ENCODE results near the gene PEAR1. TPM values are rescaled to one million over a fixed set of nuclear protein-coding genes. Genes with fewer than 3 reads are reported as not detected.

Gene PEAR1
- polyA plus RNA-seq, 2 of the 4 experiments (the other 2 are of a cell fraction), result 1.7 to 5.0 TPM

DNA sequence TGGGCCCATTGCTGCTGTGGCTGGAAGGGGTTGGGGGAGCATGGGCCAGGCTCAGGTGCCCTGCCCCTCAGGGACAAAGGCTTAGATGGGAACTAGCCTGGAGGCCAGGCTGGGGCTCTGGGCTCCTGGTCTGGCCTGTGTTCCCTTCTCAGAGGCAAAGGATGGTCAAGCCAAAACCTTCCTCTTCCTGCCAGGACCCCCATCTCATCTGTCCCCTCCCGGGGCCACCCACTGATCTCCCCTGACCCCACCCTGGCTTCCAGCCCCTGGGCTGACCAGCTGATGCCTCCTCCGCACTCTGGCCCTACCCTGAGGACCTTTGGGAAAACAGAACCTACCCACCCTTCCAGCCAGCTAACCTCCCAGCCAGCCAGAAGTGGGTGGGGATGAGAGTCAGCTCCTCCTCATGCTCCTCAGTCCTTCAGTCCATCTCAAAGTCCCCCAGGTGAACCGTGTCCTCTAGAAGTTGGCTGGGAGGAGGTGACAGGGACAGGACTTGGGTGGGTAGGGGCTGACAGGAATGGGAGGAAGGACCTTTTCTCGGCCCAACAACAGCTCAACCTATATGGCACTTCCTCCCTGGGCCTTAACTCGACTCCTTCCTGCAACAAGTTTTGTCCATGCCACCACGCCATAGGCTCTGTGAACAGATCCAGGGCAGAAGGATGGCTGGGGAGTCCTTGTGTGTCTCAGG is 7.5 kb downstream of the PEAR1 start:
- CTCF ChIA-PET, result interaction anchor here (0.8 to 8.6 kb wide), 7 partner anchors 16 to 212 kb away, joined by 3 to 84 read pairs (median 5); partner anchors contain the start of genes INSRR, LRRC71 and NTRK1
- no peak for ATAC-seq
- WGBS (ENCODE audit: missing lambda C conversion rate), result 69% methylated on average over 6 of the region's 6 CpGs

DNA sequence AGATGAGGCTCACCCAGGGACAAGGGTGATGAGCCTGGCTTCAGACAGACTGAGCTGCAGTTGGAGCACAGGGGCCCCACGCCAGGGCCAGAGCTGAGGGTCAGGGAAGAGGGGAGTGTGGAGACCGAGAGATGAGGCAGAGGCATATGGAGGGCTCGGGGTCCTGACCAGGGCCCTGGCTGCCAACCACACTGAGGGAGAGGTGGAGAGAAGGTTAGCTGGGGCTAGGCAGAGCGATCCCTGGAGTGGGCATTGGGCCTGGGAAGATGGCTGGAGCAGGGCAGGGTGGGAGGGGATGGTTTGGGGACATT is 8.0 kb downstream of the PEAR1 start:
- Histone ChIP-seq H3K9me3 (no peaks in the 10 kb centered on the region), H3K27ac (peak overlapping the region in 1 of 2 experiments; percentile 93; a peak in 3 of 6 replicates), H3K4me2 (no peak overlapping the region), H3K4me1 (peaks cover 41% of the 10 kb centered on the region), H3K4me3 (no peak overlapping the region)
- WGBS (ENCODE audit: missing lambda C conversion rate), result 97% methylated on average over 3 of the region's 4 CpGs
- POLR2A ChIA-PET, result no interaction called here
- CTCF ChIA-PET, result interaction anchor here (0.8 to 8.6 kb wide), 6 partner anchors 21 to 212 kb away, joined by 3 to 84 read pairs (median 6); partner anchors contain the start of genes INSRR, LRRC71 and NTRK1
- FAIRE-seq (no peak), DNase-seq (ENCODE audit: low read depth in 1 of 2, low spot score in 1 of 2) (no peak), ATAC-seq (no peak)
- TF ChIP-seq HDAC2 (IDR thresholded peaks at IDR 0.05) (no peak), CHD2 (IDR thresholded peaks at IDR 0.05; ENCODE audit: low read length, partially characterized antibody) (no peak), FOSB (CRISPR knock-in tag; IDR thresholded peaks at IDR 0.05) (no peak), EP300 (IDR thresholded peaks at IDR 0.05) (no peak), POLR2A (IDR thresholded peaks at IDR 0.05; ENCODE audit: low read length) (no peak), KDM5A (IDR thresholded peaks at IDR 0.05) (no peak), JUNB (IDR thresholded peaks at IDR 0.05) (no peak), RARB (CRISPR knock-in tag; IDR thresholded peaks at IDR 0.05) (no peak), CBX8 (IDR thresholded peaks at IDR 0.05) (no peak), SMC3 (IDR thresholded peaks at IDR 0.05) (no peak), NFE2L2 (conservative IDR thresholded peaks at IDR 0.05; ENCODE audit: low read length) (no peak)
- TF ChIP-seq, protein P1, sequence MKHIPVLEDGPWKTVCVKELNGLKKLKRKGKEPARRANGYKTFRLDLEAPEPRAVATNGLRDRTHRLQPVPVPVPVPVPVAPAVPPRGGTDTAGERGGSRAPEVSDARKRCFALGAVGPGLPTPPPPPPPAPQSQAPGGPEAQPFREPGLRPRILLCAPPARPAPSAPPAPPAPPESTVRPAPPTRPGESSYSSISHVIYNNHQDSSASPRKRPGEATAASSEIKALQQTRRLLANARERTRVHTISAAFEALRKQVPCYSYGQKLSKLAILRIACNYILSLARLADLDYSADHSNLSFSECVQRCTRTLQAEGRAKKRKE (CRISPR knock-in tag; IDR thresholded peaks at IDR 0.05; ENCODE audit: low read depth), result no peak
- TF ChIP-seq, protein P2, sequence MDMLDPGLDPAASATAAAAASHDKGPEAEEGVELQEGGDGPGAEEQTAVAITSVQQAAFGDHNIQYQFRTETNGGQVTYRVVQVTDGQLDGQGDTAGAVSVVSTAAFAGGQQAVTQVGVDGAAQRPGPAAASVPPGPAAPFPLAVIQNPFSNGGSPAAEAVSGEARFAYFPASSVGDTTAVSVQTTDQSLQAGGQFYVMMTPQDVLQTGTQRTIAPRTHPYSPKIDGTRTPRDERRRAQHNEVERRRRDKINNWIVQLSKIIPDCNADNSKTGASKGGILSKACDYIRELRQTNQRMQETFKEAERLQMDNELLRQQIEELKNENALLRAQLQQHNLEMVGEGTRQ (IDR thresholded peaks at IDR 0.05), result no peak
- TF ChIP-seq, protein P3, sequence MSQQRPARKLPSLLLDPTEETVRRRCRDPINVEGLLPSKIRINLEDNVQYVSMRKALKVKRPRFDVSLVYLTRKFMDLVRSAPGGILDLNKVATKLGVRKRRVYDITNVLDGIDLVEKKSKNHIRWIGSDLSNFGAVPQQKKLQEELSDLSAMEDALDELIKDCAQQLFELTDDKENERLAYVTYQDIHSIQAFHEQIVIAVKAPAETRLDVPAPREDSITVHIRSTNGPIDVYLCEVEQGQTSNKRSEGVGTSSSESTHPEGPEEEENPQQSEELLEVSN (IDR thresholded peaks at IDR 0.05; ENCODE audit: borderline replicate concordance, low read depth), result no peak

More for the DNA sequence above, 7.5 kb downstream of the PEAR1 start:
- POLR2A ChIA-PET, result no interaction called here
- Histone ChIP-seq H3K4me1 (peaks cover 46% of the 10 kb centered on the region), H3K4me2 (no peak overlapping the region), H3K4me3 (no peak overlapping the region), H3K27ac (peak overlapping the region in 1 of 2 experiments; percentile 93; a peak in 3 of 6 replicates), H3K9me3 (no peaks in the 10 kb centered on the region)
- DNase-seq (ENCODE audit: low read depth in 1 of 2, low spot score in 1 of 2), result no peak
- TF ChIP-seq, protein P1 (CRISPR knock-in tag; IDR thresholded peaks at IDR 0.05; ENCODE audit: low read depth), result no peak
- TF ChIP-seq, protein P2 (IDR thresholded peaks at IDR 0.05), result no peak
- TF ChIP-seq, protein P4, sequence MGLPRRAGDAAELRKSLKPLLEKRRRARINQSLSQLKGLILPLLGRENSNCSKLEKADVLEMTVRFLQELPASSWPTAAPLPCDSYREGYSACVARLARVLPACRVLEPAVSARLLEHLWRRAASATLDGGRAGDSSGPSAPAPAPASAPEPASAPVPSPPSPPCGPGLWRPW (IDR thresholded peaks at IDR 0.05), result no peak
- TF ChIP-seq NFE2L2 (conservative IDR thresholded peaks at IDR 0.05; ENCODE audit: low read length) (no peak), NR3C1 (IDR thresholded peaks at IDR 0.05) (no peak)
- FAIRE-seq, result no peak

Measured in A549 (cell line).